GM18519 (cell line): ENCODE measurements around the gene LIX1.
"Not testable (repeated sequence)": the region's sequence is repeated elsewhere in the genome, so short reads cannot be mapped to it uniquely, and the experiment has no call there.

Source experiments
- ATAC-seq: cut with Tn5 transposase; IDR thresholded peaks from one replicate; pipeline ENCODE4 v1.9.1; 2021; ENCODE audit warnings: mild to moderate bottlenecking, moderate library complexity; ENCODE audit not compliant: unreplicated experiment, low FRiP score

The LIX1 gene

DNA sequence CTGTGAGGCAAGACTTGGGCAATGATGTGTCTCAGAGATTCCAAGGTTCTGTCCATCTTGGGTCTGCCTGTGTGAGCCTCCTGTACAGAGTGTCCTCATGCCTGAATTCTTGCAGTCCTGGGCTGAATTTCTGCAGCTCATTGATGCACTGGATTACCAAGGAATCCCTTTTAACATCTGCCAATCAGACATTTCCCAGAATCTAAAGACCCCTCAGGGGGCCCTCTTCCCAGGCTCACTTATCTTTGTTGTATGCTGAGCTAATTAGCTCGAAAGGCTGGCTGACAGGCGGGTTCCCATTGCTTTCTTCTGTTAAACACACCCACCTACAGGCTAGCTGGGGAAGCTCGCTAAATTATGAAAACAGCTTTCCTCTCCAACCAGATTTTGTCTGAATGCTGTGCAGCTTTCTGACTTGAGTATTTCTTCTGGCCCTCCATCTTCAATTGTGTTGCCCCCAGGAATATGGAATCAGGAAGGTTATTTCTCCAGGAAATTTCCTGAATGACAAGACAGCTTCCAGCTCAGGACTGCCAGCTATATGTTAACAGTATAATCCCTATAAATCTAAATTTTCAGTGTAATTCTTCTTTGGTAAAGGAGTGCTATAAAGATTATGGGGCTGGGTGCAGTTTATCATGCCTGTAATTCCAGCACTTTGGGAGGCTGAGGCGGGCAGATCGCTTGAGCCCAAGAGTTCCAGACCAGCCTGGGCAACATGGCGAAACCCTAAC is at the start of gene LIX1:
TSS of gene LIX1 (minus strand) at position 91 of the 734 bp plus-strand sequence. CDS start at position 56, 35 bp downstream.
- ATAC-seq = peak; percentile 86

- no peak for ATAC-seq
These were observed 49.5 kb upstream of the LIX1 start for GRCh38 chr5:97191893-97192292.

DNA sequence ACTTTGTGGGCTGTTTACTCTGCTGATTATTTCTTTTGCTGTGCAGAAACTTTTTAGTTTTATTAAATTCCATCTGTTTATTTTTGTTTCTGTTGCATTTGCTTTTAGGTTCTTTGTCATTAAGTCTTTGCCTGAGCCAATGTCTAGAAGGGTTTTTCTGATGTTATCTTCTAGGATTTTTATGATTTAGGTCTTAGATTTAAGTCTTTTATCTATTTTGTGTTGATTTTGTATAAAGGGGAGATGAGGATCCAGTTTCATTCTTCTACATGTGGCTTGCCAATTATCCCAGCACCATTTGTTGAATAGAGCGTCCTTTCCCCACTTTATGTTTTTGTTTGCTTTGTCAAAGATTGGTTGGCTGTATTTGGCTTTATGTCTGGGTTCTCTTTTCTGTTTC is 47.1 kb upstream of the LIX1 start:
- ATAC-seq = not testable (repeated sequence)

DNA sequence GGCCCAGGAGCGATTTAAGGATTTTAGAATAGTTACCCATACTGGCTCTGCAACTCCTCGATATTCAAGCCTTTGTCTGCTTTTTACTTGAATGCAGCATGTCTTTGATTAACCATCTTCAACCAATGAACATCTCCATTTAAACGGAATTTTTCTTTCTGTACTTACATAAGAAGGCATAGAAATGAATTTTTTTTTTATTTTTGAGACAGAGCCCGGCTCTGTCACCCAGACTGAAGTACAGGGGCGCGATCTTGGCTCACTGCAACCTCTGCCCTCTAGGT is 41.5 kb upstream of the LIX1 start:
- no peak for ATAC-seq

DNA sequence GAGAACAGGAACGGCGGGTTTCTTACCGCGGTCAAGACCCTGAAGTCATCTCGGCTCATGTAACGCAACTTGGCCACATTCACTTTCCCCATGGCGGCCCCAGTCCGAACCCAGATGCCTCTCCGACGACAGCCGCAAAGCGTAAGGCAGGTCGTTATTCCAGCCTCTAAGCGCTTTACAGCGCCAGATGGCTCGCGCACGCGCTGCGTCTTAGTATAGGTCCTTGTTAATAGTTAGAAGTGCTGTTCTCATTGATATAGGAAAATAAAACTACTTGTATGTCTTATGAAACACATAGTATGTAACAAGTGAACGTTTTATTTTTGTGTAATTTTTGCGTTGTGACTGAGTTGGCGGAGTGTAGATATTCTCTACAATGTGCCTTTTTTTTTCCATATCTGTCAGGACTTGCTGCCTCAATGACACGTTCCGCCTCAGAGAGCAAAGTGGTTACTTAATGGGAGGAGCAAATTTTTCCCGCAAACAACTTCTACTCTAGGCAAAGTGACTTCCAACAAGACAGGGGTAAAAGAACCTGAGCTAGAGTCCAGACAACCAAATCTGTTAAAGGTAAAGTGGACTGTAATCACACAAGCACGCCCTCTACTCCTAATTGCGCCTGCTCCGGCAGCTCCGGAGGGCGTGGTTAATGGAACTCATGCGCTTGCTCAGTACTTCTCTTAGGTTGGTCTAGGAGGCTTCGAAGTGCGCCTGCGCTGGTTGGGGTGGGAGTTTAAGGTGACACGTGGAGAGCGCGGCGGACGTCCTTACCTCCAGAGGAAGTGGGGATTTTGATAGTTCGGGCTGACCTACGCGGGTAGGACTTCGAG is 40.9 kb upstream of the LIX1 start, which contains the start of gene RIOK2:
TSS of gene RIOK2 (minus strand) at position 148 of the 830 bp plus-strand sequence. CDS start at position 92, 56 bp downstream.
- ATAC-seq = peak; percentile 90

DNA sequence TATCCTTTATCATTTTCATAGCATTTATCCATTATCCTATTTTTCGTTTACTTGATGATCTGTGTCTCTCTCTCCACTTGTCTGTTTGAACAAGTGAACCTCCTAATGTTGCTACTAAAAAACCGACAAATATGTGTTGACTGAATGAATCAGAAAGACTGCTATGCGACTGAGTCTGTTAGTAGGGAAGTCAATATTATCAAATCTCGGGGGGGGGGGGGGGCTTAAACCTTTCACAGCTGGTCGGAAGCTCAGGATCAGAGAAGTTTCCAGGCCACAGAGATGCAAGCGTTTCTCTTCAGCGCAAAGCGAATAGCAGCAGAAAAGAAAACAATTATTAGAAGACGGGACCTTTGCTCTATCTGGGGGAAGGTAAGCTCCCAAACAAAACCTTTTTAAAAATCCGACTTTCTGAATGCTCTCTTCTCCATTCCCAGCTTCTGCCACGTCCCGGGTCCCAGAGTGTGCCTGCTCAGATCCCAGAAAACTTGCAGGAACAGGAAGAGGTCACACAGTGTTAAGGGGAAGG is 40.2 kb upstream of the LIX1 start:
- no peak for ATAC-seq

GRCh38 chr5:97181856-97182545 is 39.6 kb upstream of the LIX1 start:
- ATAC-seq = no peak

DNA sequence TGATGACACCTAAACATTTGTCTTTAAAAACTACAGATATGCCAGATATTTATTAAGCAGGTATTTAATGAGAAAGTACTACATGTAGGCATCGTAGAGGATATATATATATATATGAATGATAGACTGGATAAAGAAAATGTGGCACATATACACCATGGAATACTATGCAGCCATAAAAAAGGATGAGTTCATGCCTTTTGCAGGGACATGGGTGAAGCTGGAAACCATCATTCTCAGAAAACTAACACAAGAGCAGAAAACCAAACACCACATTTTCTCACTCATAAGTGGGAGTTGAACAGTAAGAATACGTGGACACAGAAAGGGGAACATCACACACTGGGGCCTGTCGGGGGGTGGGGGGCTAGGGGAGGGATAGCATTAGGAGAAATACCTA is 37.0 kb upstream of the LIX1 start:
- ATAC-seq = not testable (repeated sequence)

DNA sequence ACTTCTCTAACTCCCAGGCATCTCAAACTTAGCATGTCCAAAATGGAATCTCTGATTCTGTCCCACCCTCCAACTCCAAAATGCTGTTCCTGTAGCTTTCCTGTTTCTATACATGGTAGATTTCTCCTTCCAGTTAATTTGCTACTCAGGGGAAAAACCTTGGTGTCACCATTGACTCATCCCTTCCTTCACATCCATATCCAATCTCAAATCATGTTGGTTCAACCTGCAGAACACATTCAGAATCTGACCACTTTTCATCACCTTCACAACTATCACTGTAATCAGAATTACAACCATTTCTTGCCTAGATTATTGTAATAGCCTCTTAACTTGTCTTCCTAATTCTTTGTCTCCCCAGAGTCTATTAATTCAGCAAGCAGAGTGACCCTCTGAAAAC is 29.8 kb upstream of the LIX1 start:
- ATAC-seq = no peak

GRCh38 chr5:97171703-97172102 is 29.3 kb upstream of the LIX1 start:
- ATAC-seq = no peak

GRCh38 chr5:97167435-97167834 is 25.0 kb upstream of the LIX1 start:
- peak; percentile 67 for ATAC-seq

- ATAC-seq = no peak
These were observed 23.3 kb upstream of the LIX1 start for GRCh38 chr5:97165726-97166125.

GRCh38 chr5:97164846-97165245 is 22.4 kb upstream of the LIX1 start:
- ATAC-seq = no peak

GRCh38 chr5:97163790-97164285 is 21.4 kb upstream of the LIX1 start:
- ATAC-seq = no peak

DNA sequence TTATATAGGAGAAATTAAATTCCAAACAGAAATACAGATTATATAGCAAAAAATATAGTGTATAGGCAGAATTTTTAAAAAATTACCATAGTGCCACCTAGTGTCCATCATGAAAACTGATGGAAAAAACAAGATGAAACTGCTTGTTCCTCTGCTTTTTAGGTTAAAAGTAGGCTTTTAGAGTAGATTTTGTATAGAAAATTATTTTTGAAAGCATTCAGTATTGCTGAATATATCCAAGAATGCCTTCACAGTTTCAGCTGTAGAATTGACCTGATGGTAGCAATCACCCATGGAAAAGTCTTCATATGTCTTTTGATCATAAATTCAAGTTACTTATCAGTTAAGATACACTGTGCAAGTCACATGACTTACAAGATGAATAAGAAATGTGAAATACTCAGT is 21.0 kb upstream of the LIX1 start:
- ATAC-seq = no peak

DNA sequence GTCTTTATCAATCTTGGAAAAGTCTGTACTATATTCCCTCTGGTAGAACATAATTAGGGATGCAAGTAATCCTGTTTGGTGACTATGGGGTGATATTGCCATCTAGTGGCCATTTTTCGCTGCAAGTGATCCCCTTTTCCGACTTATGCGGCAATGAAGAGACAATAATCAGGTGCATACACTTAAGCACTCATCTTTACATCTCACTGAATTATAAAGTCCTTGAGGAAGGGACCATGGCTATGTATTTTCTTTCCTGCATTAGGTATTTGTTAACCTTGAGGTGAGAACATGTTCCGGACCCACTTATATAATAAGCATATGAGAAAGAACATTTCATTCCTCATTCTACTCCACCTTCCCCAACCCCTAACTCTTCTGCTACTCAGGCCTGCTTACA is 19.6 kb upstream of the LIX1 start:
- no peak for ATAC-seq

- ATAC-seq = no peak
These were observed 15.3 kb upstream of the LIX1 start for GRCh38 chr5:97157689-97158088.

GRCh38 chr5:97151370-97151769 is 9.0 kb upstream of the LIX1 start:
- no peak for ATAC-seq

- no peak for ATAC-seq
These were observed 8.0 kb upstream of the LIX1 start for GRCh38 chr5:97150401-97150800.

DNA sequence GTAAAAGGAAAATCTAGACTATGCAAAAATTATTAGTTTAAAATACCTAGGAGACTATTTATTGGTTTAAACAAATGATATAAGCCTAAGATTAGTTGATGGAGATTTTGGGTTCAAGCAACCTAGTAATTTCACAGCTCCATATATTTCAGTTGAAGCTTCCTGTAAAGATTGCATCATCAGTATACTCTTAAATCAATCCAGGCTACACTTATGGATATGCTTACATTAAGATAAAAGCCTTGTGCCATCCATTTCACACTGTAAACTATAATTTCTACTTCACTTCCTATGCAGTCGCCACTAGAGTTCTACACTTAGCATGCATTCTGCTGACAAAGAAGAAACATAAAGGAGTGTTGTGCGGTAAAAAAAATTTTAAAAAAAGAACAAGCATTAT is 7.3 kb upstream of the LIX1 start:
- ATAC-seq = no peak

DNA sequence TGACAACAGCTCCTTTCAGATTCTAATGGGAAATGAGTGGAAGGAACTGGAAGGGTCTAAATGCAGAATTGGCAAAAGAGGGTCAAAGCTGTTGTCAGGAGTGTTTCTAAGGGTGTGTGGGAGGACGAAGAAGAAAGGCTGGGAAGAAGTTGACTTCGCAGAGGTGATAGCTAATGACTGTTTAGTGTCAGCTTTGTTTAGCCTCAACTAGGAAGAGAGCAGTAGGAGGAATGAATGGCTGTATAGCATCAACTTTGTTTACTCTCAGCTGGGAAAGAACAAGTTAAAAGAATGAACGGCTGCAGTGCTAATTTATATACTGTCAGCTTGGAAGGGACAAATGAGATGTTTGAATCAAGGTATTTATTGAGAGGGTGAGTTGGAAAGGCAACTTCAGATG is 5.9 kb upstream of the LIX1 start:
- no peak for ATAC-seq
